Measurements from ENCODE around the gene CADM2.
"Not testable (repeated sequence)": the region's sequence is repeated elsewhere in the genome, so short reads cannot be mapped to it uniquely, and the experiment has no call there.

Gene CADM2

GRCh38 chr3:84958495-84959469 lies at the start of gene CADM2:
TSS of gene CADM2 (plus strand) at chr3:84958989.
- DNase-seq = peak; percentile 90

GRCh38 chr3:84918592-84918991 lies 40.2 kb upstream of the CADM2 start:
- DNase-seq = not testable (repeated sequence)

- DNase-seq = no peak
Measured at GRCh38 chr3:84922682-84923081, 36.1 kb upstream of the CADM2 start.

- no peak for DNase-seq
Measured at GRCh38 chr3:84925571-84925970, 33.2 kb upstream of the CADM2 start.

- DNase-seq = no peak
Measured at GRCh38 chr3:84943379-84943778, 15.4 kb upstream of the CADM2 start.

GRCh38 chr3:84946240-84946639 lies 12.5 kb upstream of the CADM2 start:
- DNase-seq = no peak

GRCh38 chr3:84959470-84960271 lies 882 bp downstream of the CADM2 start:
- no peak for DNase-seq

- DNase-seq = no peak
Measured at GRCh38 chr3:84960581-84960980, 1.8 kb downstream of the CADM2 start.

- DNase-seq = no peak
Measured at GRCh38 chr3:84961011-84961410, 2.2 kb downstream of the CADM2 start.

- no peak for DNase-seq
Measured at GRCh38 chr3:84961521-84962255, 2.9 kb downstream of the CADM2 start.

GRCh38 chr3:84962415-84962814 lies 3.6 kb downstream of the CADM2 start:
- no peak for DNase-seq

- no peak for DNase-seq
Measured at GRCh38 chr3:84963137-84963536, 4.3 kb downstream of the CADM2 start.

GRCh38 chr3:84965141-84965540 lies 6.4 kb downstream of the CADM2 start:
- peak; percentile 72 for DNase-seq

GRCh38 chr3:84967767-84968581 lies 9.2 kb downstream of the CADM2 start:
- DNase-seq = no peak

- no peak for DNase-seq
Measured at GRCh38 chr3:84968701-84969235, 10.0 kb downstream of the CADM2 start.

GRCh38 chr3:84974347-84974746 lies 15.6 kb downstream of the CADM2 start:
- no peak for DNase-seq

GRCh38 chr3:84977021-84977420 lies 18.2 kb downstream of the CADM2 start:
- no peak for DNase-seq

- no peak for DNase-seq
Measured at GRCh38 chr3:84978843-84979242, 20.1 kb downstream of the CADM2 start.

- DNase-seq = no peak
Measured at GRCh38 chr3:84980011-84980410, 21.2 kb downstream of the CADM2 start.

GRCh38 chr3:84980456-84980855 lies 21.7 kb downstream of the CADM2 start:
- DNase-seq = no peak

- no peak for DNase-seq
Measured at GRCh38 chr3:84983490-84983889, 24.7 kb downstream of the CADM2 start.

- DNase-seq = no peak
Measured at GRCh38 chr3:84984429-84984828, 25.6 kb downstream of the CADM2 start.
